OCI-LY3 (cell line): ENCODE results near the gene FAAP20.

Source experiments
- EZH2phosphoT487 ChIP-seq: fragments of 200-600 bp; shearing (Covaris generic); IDR thresholded peaks from 2 replicates; pipeline ENCODE4 v1.6.1; 2018; ENCODE audit warnings: antibody characterized with exemption, mixed run types, low read depth
- TF ChIP-seq, protein P1 (sequence below): fragments of 200-600, 300-600 bp; sonication (generic); IDR thresholded peaks from 2 replicates; pipeline ENCODE4 v1.5.1; 2014; ENCODE audit warnings: antibody characterized with exemption, low read length, low read depth

DNA sequence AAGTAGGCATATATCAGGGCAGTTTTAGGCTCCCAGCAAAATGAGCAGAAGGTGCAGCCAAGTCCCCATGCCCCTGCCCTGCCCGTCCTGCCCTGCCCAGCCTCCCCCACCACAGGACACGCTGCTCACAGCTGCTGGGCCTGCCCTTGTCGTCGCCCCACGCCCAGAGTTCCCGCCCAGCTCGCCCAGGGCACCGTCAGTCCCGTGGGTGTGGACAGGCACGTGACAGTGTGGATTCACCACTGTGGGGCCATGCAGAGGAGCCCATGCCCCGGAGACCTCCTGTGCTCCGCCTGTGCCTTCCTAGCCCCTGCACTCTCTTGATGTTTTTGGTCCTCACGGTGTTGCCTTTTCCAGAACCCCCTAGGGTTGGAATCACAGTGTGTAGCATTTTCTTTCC lies 7.0 kb downstream of the FAAP20 start:
- TF ChIP-seq, protein P1, sequence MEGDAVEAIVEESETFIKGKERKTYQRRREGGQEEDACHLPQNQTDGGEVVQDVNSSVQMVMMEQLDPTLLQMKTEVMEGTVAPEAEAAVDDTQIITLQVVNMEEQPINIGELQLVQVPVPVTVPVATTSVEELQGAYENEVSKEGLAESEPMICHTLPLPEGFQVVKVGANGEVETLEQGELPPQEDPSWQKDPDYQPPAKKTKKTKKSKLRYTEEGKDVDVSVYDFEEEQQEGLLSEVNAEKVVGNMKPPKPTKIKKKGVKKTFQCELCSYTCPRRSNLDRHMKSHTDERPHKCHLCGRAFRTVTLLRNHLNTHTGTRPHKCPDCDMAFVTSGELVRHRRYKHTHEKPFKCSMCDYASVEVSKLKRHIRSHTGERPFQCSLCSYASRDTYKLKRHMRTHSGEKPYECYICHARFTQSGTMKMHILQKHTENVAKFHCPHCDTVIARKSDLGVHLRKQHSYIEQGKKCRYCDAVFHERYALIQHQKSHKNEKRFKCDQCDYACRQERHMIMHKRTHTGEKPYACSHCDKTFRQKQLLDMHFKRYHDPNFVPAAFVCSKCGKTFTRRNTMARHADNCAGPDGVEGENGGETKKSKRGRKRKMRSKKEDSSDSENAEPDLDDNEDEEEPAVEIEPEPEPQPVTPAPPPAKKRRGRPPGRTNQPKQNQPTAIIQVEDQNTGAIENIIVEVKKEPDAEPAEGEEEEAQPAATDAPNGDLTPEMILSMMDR = no peak
- TF ChIP-seq EZH2phosphoT487 = no peak
